GM12891 (cell line): ENCODE data around the gene FOXP3.
A peak's percentile ranks its signal among the peaks of the same experiment; 100 is the strongest.

ENCODE experiments used
- DNase-seq: peaks from one replicate; pipeline ENCODE4 v3.0.0; 2011; ENCODE audit warnings: low spot score; ENCODE audit not compliant: insufficient read length
- FAIRE-seq: peaks from 2 replicates; lab custom pipeline; 2011; peaks lifted over from hg19 to GRCh38; lab: Jason Lieb, UNC
- PAX5 ChIP-seq: IDR thresholded peaks from 2 replicates; pipeline ENCODE4 v1.6.1; 2011; ENCODE audit warnings: low read length, moderate library complexity, mild to moderate bottlenecking; ENCODE audit not compliant: insufficient read depth, severe bottlenecking
- POLR2A ChIP-seq: IDR thresholded peaks from 2 replicates; pipeline ENCODE4 v1.6.1; 2011; ENCODE audit warnings: low read depth, low read length, control low read depth
- POLR2AphosphoS5 ChIP-seq: IDR thresholded peaks from 2 replicates; pipeline ENCODE4 v1.6.1; 2011; ENCODE audit warnings: low read depth, low read length, control low read depth
- POU2F2 ChIP-seq: IDR thresholded peaks from 2 replicates; pipeline ENCODE4 v1.6.1; 2011; ENCODE audit warnings: low read depth, mild to moderate bottlenecking, control low read depth, low read length, moderate library complexity
- SPI1 ChIP-seq: IDR thresholded peaks from 2 replicates; pipeline ENCODE4 v1.6.1; 2011; ENCODE audit warnings: low read depth, low read length, control low read depth
- TAF1 ChIP-seq: IDR thresholded peaks from 2 replicates; pipeline ENCODE4 v1.6.1; 2011; ENCODE audit warnings: low read depth, low read length, control low read depth

The FOXP3 gene

DNA sequence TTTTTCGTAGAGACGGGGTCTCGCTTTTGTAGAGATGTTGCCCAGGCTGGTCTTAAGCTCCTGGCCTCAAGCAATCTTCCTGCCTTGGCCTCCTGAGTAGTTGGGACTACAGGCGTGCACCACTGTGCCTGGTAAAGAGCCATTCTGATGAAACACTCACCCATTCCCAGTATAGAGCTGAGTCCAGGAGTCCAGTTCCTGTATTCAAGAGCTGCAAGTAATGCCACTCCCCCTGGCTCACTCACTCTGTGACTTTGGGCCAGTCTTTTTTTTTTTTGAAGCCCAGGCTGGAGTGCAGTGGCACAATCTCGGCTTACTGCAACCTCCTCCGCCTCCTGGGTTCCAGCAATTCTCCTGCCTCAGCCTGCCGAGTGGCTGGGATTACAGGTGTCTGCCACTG is 25.8 kb downstream of the FOXP3 start:
- DNase-seq, result no peak
- TF ChIP-seq TAF1 (no peak), POLR2A (no peak), PAX5 (no peak), POU2F2 (no peak), SPI1 (no peak), POLR2AphosphoS5 (no peak)
- FAIRE-seq, result no peak

DNA sequence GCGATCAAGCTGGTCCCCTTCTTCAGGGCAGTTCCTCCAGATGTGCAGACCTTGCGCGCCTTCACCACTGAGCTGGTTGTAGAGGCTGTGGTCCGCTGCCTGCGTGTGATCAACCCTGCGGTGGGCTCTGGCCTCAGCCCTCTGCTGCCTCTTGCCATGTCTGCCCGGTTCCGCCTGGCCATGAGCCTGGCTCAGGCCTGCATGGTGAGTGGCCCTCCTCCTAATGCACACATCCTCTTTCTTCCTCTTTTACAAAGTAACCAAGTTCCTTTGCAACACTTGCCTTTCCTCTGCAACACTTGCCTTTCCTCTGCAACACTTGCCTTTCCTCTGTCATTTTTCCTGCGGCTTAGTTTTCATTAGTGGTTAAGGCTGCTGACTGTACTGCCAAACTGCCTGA is 27.4 kb downstream of the FOXP3 start:
- TF ChIP-seq POU2F2 (no peak), POLR2AphosphoS5 (no peak), SPI1 (peak; percentile 39; the same call in 1 of the 2 replicates)
- FAIRE-seq (peak; percentile 93), DNase-seq (no peak)

DNA sequence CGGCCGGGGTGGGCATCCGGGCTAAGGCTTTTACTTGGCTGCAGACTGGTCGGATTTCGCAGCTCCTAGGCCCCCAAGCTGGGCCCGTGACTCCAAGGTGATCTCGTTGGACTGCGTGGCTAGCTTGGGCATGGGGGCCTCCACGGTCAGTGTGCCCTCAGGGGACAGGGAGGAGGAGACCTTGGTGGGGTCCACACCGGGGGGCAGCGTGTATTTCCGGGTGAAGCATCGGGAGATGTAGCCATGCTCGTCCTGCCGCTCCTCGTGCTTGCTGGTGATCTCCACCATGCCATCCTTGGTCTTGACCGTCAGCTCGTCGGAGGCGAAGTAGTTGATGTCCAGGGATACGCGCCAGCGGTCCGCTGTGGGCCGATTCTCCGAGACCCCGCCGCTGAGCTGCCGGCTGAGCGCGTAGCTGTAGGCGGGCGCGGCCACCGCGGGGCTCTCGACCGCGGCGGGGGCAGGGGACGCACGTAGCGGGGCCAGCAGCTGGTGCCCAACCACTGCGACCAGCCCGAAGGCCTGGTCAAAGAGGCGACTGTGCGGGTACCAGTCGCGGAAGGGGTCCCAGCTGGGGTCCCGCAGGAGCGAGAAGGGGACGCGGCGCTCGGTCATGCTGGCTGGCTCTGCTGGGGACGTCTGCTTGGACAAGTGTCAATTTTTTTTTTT is 30.5 kb downstream of the FOXP3 start:
- FAIRE-seq, result no peak
- DNase-seq, result no peak
- TF ChIP-seq TAF1, result no peak
- no peak for TF ChIP-seq POU2F2
- no peak for TF ChIP-seq POLR2AphosphoS5
- TF ChIP-seq SPI1, result no peak
- TF ChIP-seq POLR2A, result no peak
- TF ChIP-seq PAX5, result no peak

DNA sequence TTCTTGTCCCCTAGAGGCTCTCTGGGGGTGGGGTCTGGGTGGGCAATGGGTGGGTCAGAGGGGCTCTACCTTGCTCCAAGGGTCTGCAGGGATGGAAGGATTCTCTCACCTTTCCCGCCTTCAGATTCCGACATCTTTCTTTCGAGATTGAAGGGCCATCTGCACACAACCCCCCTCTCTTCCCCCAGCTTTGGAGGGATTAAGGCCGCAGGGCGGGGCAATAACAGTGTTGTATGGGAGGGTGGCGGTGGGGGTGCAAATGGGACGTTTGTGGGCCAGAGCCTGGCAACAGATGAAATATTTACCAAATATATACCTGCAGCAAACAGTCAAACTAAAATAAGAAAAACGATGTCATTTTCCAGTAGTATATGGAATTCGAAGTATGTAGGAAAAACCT is 31.3 kb downstream of the FOXP3 start, which contains the start of gene CACNA1F:
Gene CACNA1F, minus strand, starts transcription at position 165 of the 400 bp plus-strand sequence. Its CDS starts 31 bp downstream, at position 134.
- no peak for FAIRE-seq

DNA sequence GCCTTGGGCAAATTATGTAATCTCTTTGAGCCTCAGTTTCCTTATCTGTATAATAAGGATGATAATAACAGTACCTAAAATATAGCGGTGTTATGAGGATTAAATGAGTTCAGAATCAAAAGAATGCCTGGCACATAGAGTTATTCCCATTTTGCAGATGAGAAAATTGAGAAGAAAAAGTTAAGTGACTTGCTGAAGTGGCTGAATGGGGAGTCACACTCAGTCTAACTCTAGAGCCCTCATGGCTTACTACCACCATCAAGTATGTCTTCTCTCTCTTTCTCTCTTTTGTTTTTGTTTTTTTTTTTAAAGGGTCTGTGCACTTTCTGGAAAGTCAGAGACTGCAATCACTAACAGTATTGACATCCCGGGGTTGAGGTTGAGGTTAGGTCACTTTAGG is 32.0 kb downstream of the FOXP3 start:
- DNase-seq (no peak), FAIRE-seq (no peak)
- TF ChIP-seq POLR2AphosphoS5 (no peak), PAX5 (no peak), SPI1 (no peak), POLR2A (no peak), TAF1 (no peak), POU2F2 (no peak)

More for the DNA sequence above, 31.3 kb downstream of the FOXP3 start, which contains the start of gene CACNA1F:
- no peak for DNase-seq
- TF ChIP-seq POLR2AphosphoS5 (no peak), POU2F2 (no peak), TAF1 (no peak), SPI1 (no peak), POLR2A (no peak), PAX5 (no peak)

DNA sequence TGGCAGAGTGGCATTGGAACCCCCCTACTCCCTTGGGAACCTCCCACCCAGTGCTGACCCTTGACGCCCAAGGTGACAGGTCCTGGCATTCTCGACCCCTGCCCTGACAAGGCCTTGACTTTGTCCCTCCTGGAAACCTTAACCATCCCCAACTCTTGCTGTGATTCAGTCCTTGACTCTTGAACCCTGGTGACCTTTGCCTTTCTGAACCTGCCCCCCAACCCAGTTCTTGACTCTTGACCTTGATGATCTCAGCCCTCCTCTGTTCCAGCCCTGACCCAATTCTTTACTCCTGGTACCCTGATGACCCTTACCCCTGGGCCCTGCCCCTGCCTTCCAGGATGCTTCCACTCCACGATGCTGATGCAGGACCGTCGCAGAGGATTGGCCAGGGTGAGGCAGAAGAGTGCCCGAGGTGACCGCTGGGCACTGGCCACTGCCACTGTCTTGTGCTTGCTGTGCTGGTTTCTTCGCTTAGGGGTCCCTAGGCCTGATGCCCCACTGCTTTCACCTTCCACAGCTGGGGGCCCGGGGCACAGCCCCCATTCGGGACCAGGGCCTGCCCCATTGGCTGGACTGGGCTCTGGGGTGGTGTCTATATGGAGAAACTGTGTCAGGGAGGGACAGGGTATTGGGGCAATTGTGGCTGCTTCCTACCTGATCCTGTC is 33.0 kb downstream of the FOXP3 start:
- FAIRE-seq (no peak), DNase-seq (no peak)
- no peak for TF ChIP-seq SPI1
- TF ChIP-seq POLR2AphosphoS5, result no peak
- TF ChIP-seq POLR2A, result no peak
- TF ChIP-seq TAF1, result no peak
- TF ChIP-seq PAX5, result no peak
- no peak for TF ChIP-seq POU2F2

DNA sequence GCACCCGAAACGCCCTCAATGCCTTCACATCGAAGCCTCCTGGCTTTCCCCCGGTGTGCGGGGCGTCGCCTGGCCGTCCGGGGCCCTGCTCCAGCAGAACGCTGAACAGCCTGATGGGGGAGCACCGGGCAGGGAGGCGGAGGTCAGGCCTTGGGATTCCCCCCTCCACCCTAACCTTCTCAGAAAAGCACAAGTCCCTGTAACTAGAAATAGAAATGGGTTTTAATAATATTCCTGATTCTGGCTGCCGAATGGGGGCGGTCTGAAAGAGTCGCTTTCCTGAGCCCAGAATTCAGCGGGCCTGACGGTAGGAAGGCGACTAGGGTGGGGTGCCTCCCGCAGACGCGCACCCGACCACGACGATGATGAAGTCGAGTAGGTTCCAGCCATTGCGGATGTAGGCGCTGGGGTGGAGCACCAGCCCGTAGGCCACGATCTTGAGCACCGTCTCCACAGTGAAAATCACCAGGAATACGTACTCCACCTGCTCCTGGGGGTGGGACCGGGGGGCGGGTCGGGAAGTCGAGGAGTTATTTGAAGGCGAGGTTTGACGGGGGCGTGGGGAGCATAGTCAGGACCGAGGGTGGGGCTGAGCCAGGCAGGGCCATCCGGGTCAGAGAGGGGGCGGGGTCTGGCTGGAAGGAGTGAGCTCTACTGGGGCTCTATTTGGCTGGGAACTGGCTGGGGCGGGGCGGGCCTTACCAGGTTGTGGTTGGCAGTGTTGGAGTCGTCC is 33.8 kb downstream of the FOXP3 start:
- FAIRE-seq (no peak), DNase-seq (peak; percentile 65)
- TF ChIP-seq SPI1 (no peak), POU2F2 (no peak), POLR2A (no peak), TAF1 (no peak), PAX5 (no peak), POLR2AphosphoS5 (no peak)

DNA sequence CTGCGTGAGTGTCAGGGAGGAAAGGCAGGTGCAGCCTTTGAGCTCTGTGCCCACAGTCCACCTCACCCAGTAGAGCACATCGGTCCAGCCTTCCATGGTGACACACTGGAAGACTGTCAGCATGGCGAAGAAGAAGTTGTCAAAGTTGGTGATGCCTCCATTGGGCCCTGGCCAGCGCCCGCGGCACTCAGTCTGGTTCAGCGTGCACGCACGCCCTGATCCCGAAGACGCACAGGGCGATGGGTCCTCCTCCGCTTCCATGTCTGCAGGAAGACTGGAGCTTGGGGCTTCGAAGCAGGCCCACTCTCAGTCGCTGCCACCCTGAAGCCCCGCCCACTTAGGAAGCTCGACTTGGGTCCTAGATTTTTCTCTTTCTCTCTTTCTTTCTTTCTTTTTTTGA is 36.3 kb downstream of the FOXP3 start:
- no peak for DNase-seq
- TF ChIP-seq TAF1 (no peak), PAX5 (no peak), POLR2A (no peak), POU2F2 (no peak), POLR2AphosphoS5 (no peak), SPI1 (no peak)
- no peak for FAIRE-seq

DNA sequence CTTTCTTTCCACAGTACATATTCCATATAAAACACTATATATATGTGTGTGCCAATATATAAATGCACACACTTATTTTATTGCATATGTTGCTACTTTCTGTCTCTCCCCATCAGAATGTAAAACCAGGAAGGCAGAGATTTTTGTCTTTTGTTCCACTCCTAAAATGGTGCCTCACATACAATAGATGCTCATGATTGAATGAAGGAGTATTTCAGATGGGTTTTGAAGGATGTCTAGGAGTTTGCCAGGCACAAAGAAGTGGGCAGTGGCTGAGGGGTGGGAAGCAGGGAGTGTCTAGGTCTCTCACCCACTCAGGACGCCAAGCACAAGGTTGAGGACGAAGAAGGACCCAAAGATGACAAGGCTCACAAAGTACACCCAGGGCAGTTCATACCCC is 36.8 kb downstream of the FOXP3 start:
- FAIRE-seq (no peak), DNase-seq (no peak)
- no peak for TF ChIP-seq PAX5
- TF ChIP-seq POU2F2, result no peak
- TF ChIP-seq TAF1, result no peak
